HepG2 (cell line): ENCODE data around the gene MSMB. TPM values are rescaled to one million over a fixed set of nuclear protein-coding genes. Genes with fewer than 3 reads are reported as not detected.

Experiments used
- ERF ChIP-seq: IDR thresholded peaks from 2 replicates; pipeline ENCODE4 v1.6.1; 2018; ENCODE audit warnings: missing biosample characterization, missing genetic modification reagents
- HOXA9 ChIP-seq: sonication (generic); formaldehyde crosslinking; IDR thresholded peaks from 2 replicates; pipeline ENCODE4 v1.8.1; 2022; ENCODE audit warnings: missing genetic modification reagents, mild to moderate bottlenecking, moderate library complexity, borderline replicate concordance
- KLF15 ChIP-seq: sonication (generic); formaldehyde crosslinking; IDR thresholded peaks from 2 replicates; pipeline ENCODE4 v1.8.1; 2023; ENCODE audit warnings: borderline replicate concordance, mild to moderate bottlenecking, inconsistent platforms, missing genetic modification reagents, mixed read lengths
- MIXL1 ChIP-seq: IDR thresholded peaks from 2 replicates; pipeline ENCODE4 v1.6.1; 2016
- NCOA1 ChIP-seq: sonication (generic); formaldehyde crosslinking; IDR thresholded peaks from 2 replicates; pipeline ENCODE4 v1.9.0; 2021; ENCODE audit warnings: missing genetic modification reagents
- NFIC ChIP-seq: IDR thresholded peaks from 2 replicates; pipeline ENCODE4 v1.6.1; 2012; ENCODE audit warnings: mild to moderate bottlenecking, low read length, inconsistent platforms
- PLRG1 ChIP-seq: fragments of 450-650 bp; conservative IDR thresholded peaks from 2 replicates; pipeline ENCODE4 v1.6.1; 2016
- SIN3B ChIP-seq: fragments of 150-350 bp; IDR thresholded peaks from 2 replicates; pipeline ENCODE4 v1.6.1; 2014; ENCODE audit warnings: low read length
- SIX1 ChIP-seq: sonication (generic); formaldehyde crosslinking; IDR thresholded peaks from 2 replicates; pipeline ENCODE4 v1.4.0; 2020; ENCODE audit warnings: missing genetic modification reagents, borderline replicate concordance
- SMC3 ChIP-seq: IDR thresholded peaks from 2 replicates; pipeline ENCODE4 v1.6.1; 2011; ENCODE audit warnings: low read length, improper control_type of control experiment
- STAG1 ChIP-seq: sonication (generic); formaldehyde crosslinking; IDR thresholded peaks from 2 replicates; pipeline ENCODE4 v1.4.0; 2020; ENCODE audit warnings: missing genetic modification reagents
- THAP11 ChIP-seq: IDR thresholded peaks from 2 replicates; pipeline ENCODE4 v1.6.1; 2016; ENCODE audit warnings: missing biosample characterization, missing genetic modification reagents
- YEATS4 ChIP-seq: sonication (generic); formaldehyde crosslinking; IDR thresholded peaks from 2 replicates; pipeline ENCODE4 v1.4.0; 2020; ENCODE audit warnings: missing genetic modification reagents, borderline replicate concordance
- ZNF225 ChIP-seq: sonication (generic); formaldehyde crosslinking; IDR thresholded peaks from 2 replicates; pipeline ENCODE4 v1.4.0; 2020; ENCODE audit warnings: mild to moderate bottlenecking, missing genetic modification reagents
- polyA plus RNA-seq, 8 experiments: library from polyadenylated mRNA; depleted of rRNA in 3 of 8; stranded (reverse) in 7 of 8; unstranded in 1 of 8; fragments of >200 nt; fragmentation: Illumina TruSeq in 4 of 8; extraction: Trizol in 4 of 8; gene quantifications; 2 replicates each; pipeline versions ENCODE4 v1.2.1 to v1.2.3, GENCODE V29; 2011 to 2016; ENCODE audit warnings: low read depth in 4 of 8, missing spikeins in 1 of 8, mixed read lengths in 1 of 8; ENCODE audit not compliant: insufficient read depth in 1 of 8
- total RNA-seq, 5 experiments: library from RNA; depleted of rRNA; stranded (reverse); fragments of >200 nt; fragmentation: Illumina TruSeq; extraction: Trizol; gene quantifications; 2 replicates each; pipeline ENCODE4 v1.2.3, GENCODE V29; 2016; ENCODE audit warnings: low read depth in 1 of 5
- TF ChIP-seq, protein P1 (sequence below): sonication (generic); formaldehyde crosslinking; IDR thresholded peaks from 2 replicates; pipeline ENCODE4 v1.4.0; 2020; ENCODE audit warnings: missing genetic modification reagents, borderline replicate concordance
- TF ChIP-seq, protein P2 (sequence below): sonication (generic); formaldehyde crosslinking; conservative IDR thresholded peaks from 2 replicates; pipeline ENCODE4 v1.4.0; 2020; ENCODE audit warnings: missing genetic modification reagents
- TF ChIP-seq, protein P3 (sequence below): sonication (generic); formaldehyde crosslinking; conservative IDR thresholded peaks from 2 replicates; pipeline ENCODE4 v1.8.1; 2023; ENCODE audit warnings: missing genetic modification reagents
- TF ChIP-seq, protein P4 (sequence below): sonication (generic); formaldehyde crosslinking; IDR thresholded peaks from 2 replicates; pipeline ENCODE4 v1.4.0; 2020; ENCODE audit warnings: missing genetic modification reagents
- TF ChIP-seq, protein P5 (sequence below): sonication (generic); IDR thresholded peaks from 2 replicates; pipeline ENCODE4 v1.6.1; 2016; ENCODE audit warnings: low read depth, borderline replicate concordance
- TF ChIP-seq, protein P6 (sequence below): sonication (generic); formaldehyde crosslinking; IDR thresholded peaks from 2 replicates; pipeline ENCODE4 v1.4.0; 2020; ENCODE audit warnings: mild to moderate bottlenecking, low read depth, missing genetic modification reagents

Gene MSMB
- total and polyA plus RNA-seq, 2 of the 13 experiments (the other 11 are each of a cell fraction or from before 2014, with no cell fraction given): 0.84 TPM; not detected in 1

DNA sequence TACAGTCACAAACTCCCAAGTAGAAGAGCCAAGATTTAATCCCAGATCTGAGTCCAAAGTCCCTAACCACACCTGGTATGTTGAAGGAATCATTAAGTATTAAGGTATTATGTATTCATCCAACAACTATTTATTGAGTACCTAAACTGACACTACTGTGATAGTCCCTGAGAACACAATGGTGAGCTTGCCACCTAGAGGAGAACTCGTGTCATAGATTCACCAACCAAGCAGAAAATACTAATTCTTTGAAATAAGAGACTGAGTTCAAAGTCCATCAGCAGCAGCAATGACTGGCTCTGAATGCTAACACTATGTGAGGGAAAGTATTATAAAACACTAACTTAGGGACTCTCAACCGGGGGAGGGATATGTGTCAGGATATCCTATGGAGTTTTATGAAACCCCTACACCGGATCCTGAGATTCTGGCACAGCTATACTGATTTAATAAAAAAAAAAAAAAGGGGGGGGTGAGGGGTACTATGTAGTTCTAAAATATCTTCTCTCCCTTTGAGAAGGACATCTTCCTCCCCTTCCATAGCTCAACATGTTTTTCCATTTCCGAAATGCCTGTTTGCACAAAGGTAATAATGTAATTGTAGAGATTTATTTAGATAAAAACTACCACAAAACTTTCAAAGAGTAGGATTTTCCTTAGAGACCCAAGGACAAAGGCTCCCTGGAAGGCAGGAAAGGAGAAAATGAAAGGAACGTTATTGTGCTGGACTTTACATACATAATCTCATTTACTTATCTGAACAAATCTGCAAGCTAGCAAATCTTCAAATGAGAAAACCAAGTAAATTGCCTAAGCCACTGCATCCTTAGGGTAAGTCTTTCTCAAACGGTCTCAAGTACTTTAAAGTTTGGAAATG is 17.2 kb downstream of the MSMB start (continued):
- TF ChIP-seq, protein P1, sequence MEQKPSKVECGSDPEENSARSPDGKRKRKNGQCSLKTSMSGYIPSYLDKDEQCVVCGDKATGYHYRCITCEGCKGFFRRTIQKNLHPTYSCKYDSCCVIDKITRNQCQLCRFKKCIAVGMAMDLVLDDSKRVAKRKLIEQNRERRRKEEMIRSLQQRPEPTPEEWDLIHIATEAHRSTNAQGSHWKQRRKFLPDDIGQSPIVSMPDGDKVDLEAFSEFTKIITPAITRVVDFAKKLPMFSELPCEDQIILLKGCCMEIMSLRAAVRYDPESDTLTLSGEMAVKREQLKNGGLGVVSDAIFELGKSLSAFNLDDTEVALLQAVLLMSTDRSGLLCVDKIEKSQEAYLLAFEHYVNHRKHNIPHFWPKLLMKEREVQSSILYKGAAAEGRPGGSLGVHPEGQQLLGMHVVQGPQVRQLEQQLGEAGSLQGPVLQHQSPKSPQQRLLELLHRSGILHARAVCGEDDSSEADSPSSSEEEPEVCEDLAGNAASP (CRISPR knock-in tag): peak; percentile 53; the same call in 1 of the 2 replicates
- TF ChIP-seq SIX1 (CRISPR knock-in tag) (peak; percentile 86), SIN3B (0 out of 2 replicates have a peak, but pooled peaks have one; percentile 30), SMC3 (peak; percentile 85), THAP11 (peak; percentile 49; the same call in 1 of the 2 replicates), NFIC (peak; percentile 11; the same call in 1 of the 2 replicates), STAG1 (CRISPR knock-in tag) (peak; percentile 74), KLF15 (no peak), NCOA1 (CRISPR knock-in tag) (no peak), ERF (peak; percentile 57; the same call in 1 of the 2 replicates), PLRG1 (no peak), ZNF225 (CRISPR knock-in tag) (no peak), YEATS4 (CRISPR knock-in tag) (peak; percentile 52; the same call in 1 of the 2 replicates), HOXA9 (no peak), MIXL1 (peak; percentile 72; the same call in 1 of the 2 replicates)
- TF ChIP-seq, protein P2, sequence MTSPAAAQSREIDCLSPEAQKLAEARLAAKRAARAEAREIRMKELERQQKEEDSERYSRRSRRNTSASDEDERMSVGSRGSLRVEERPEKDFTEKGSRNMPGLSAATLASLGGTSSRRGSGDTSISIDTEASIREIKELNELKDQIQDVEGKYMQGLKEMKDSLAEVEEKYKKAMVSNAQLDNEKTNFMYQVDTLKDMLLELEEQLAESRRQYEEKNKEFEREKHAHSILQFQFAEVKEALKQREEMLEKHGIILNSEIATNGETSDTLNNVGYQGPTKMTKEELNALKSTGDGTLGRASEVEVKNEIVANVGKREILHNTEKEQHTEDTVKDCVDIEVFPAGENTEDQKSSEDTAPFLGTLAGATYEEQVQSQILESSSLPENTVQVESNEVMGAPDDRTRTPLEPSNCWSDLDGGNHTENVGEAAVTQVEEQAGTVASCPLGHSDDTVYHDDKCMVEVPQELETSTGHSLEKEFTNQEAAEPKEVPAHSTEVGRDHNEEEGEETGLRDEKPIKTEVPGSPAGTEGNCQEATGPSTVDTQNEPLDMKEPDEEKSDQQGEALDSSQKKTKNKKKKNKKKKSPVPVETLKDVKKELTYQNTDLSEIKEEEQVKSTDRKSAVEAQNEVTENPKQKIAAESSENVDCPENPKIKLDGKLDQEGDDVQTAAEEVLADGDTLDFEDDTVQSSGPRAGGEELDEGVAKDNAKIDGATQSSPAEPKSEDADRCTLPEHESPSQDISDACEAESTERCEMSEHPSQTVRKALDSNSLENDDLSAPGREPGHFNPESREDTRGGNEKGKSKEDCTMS: no peak
- TF ChIP-seq, protein P3, sequence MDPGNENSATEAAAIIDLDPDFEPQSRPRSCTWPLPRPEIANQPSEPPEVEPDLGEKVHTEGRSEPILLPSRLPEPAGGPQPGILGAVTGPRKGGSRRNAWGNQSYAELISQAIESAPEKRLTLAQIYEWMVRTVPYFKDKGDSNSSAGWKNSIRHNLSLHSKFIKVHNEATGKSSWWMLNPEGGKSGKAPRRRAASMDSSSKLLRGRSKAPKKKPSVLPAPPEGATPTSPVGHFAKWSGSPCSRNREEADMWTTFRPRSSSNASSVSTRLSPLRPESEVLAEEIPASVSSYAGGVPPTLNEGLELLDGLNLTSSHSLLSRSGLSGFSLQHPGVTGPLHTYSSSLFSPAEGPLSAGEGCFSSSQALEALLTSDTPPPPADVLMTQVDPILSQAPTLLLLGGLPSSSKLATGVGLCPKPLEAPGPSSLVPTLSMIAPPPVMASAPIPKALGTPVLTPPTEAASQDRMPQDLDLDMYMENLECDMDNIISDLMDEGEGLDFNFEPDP: no peak
- TF ChIP-seq, protein P4, sequence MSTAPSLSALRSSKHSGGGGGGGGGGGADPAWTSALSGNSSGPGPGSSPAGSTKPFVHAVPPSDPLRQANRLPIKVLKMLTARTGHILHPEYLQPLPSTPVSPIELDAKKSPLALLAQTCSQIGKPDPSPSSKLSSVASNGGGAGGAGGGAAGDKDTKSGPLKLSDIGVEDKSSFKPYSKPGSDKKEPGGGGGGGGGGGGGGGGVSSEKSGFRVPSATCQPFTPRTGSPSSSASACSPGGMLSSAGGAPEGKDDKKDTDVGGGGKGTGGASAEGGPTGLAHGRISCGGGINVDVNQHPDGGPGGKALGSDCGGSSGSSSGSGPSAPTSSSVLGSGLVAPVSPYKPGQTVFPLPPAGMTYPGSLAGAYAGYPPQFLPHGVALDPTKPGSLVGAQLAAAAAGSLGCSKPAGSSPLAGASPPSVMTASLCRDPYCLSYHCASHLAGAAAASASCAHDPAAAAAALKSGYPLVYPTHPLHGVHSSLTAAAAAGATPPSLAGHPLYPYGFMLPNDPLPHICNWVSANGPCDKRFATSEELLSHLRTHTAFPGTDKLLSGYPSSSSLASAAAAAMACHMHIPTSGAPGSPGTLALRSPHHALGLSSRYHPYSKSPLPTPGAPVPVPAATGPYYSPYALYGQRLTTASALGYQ: peak; percentile 15; the same call in 1 of the 2 replicates
- TF ChIP-seq, protein P5, sequence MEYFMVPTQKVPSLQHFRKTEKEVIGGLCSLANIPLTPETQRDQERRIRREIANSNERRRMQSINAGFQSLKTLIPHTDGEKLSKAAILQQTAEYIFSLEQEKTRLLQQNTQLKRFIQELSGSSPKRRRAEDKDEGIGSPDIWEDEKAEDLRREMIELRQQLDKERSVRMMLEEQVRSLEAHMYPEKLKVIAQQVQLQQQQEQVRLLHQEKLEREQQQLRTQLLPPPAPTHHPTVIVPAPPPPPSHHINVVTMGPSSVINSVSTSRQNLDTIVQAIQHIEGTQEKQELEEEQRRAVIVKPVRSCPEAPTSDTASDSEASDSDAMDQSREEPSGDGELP: peak; percentile 49; the same call in 1 of the 2 replicates
- TF ChIP-seq, protein P6, sequence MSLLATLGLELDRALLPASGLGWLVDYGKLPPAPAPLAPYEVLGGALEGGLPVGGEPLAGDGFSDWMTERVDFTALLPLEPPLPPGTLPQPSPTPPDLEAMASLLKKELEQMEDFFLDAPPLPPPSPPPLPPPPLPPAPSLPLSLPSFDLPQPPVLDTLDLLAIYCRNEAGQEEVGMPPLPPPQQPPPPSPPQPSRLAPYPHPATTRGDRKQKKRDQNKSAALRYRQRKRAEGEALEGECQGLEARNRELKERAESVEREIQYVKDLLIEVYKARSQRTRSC: no peak
